BLaER1 (cell line): ENCODE measurements around the gene MYOM3.

ENCODE experiments used
- H3K27ac ChIP-seq: shearing (Covaris generic); formaldehyde crosslinking; 2 replicates; pipeline ENCODE4 v1.8.1; 2022
- H3K27me3 ChIP-seq: shearing (Covaris generic); formaldehyde crosslinking; 2 replicates; pipeline ENCODE4 v1.8.1; 2022
- H3K36me3 ChIP-seq: shearing (Covaris generic); formaldehyde crosslinking; 2 replicates; pipeline ENCODE4 v1.8.1; 2022
- H3K4me1 ChIP-seq: shearing (Covaris generic); formaldehyde crosslinking; 2 replicates; pipeline ENCODE4 v1.8.1; 2022
- H3K4me2 ChIP-seq: shearing (Covaris generic); formaldehyde crosslinking; 2 replicates; pipeline ENCODE4 v1.8.1; 2022
- H3K4me3 ChIP-seq: shearing (Covaris generic); formaldehyde crosslinking; 2 replicates; pipeline ENCODE4 v1.8.1; 2022
- H3K9ac ChIP-seq: shearing (Covaris generic); formaldehyde crosslinking; 2 replicates; pipeline ENCODE4 v1.8.1; 2022
- H3K9me3 ChIP-seq: shearing (Covaris generic); formaldehyde crosslinking; 2 replicates; pipeline ENCODE4 v1.8.1; 2022
- H4K20me1 ChIP-seq: shearing (Covaris generic); formaldehyde crosslinking; 2 replicates; pipeline ENCODE4 v1.8.1; 2022
- Cebpa-rat ChIP-seq: shearing (Covaris generic); IDR thresholded peaks from 2 replicates; pipeline ENCODE4 v1.8.1; 2022

Gene MYOM3

GRCh38 chr1:24117722-24118409 lies 5.9 kb upstream of the MYOM3 start:
- no peaks in the 10 kb centered on the region for H3K27me3 ChIP-seq
- no peaks in the 10 kb centered on the region for H3K9me3 ChIP-seq
- no peaks in the 10 kb centered on the region for H4K20me1 ChIP-seq
- peaks cover 13% of the 10 kb centered on the region for H3K4me1 ChIP-seq
- H3K4me3 ChIP-seq: no peak overlapping the region
- H3K4me2 ChIP-seq: no peak overlapping the region
- H3K9ac ChIP-seq: no peak overlapping the region
- no peak overlapping the region for H3K27ac ChIP-seq
- no peak for TF ChIP-seq Cebpa-rat
- H3K36me3 ChIP-seq: no peaks in the 10 kb centered on the region

- TF ChIP-seq Cebpa-rat: no peak
Observed at GRCh38 chr1:24117132-24117531, 5.2 kb upstream of the MYOM3 start.

GRCh38 chr1:24114753-24115152 lies 2.8 kb upstream of the MYOM3 start:
- H3K9me3 ChIP-seq: no peaks in the 10 kb centered on the region
- peaks cover 12% of the 10 kb centered on the region for H3K4me1 ChIP-seq
- H3K36me3 ChIP-seq: no peaks in the 10 kb centered on the region
- H3K9ac ChIP-seq: no peak overlapping the region
- H3K27ac ChIP-seq: no peak overlapping the region
- H3K4me2 ChIP-seq: no peak overlapping the region
- H4K20me1 ChIP-seq: no peaks in the 10 kb centered on the region
- no peak overlapping the region for H3K4me3 ChIP-seq
- no peak for TF ChIP-seq Cebpa-rat
- H3K27me3 ChIP-seq: no peaks in the 10 kb centered on the region

More at GRCh38 chr1:24117132-24117531, 5.2 kb upstream of the MYOM3 start:
- no peaks in the 10 kb centered on the region for H3K27me3 ChIP-seq
- no peaks in the 10 kb centered on the region for H4K20me1 ChIP-seq
- H3K9me3 ChIP-seq: no peaks in the 10 kb centered on the region
- H3K4me1 ChIP-seq: peaks cover 20% of the 10 kb centered on the region
- no peak overlapping the region for H3K9ac ChIP-seq
- H3K27ac ChIP-seq: no peak overlapping the region
- no peaks in the 10 kb centered on the region for H3K36me3 ChIP-seq
- H3K4me2 ChIP-seq: no peak overlapping the region
- no peak overlapping the region for H3K4me3 ChIP-seq

- no peak for TF ChIP-seq Cebpa-rat
- Histone ChIP-seq H3K4me1 (peaks cover 17% of the 10 kb centered on the region), H3K27ac (no peak overlapping the region), H3K4me3 (no peak overlapping the region), H3K9ac (no peak overlapping the region), H3K27me3 (no peaks in the 10 kb centered on the region), H3K9me3 (no peaks in the 10 kb centered on the region), H3K4me2 (no peak overlapping the region), H4K20me1 (no peaks in the 10 kb centered on the region), H3K36me3 (no peaks in the 10 kb centered on the region)
Observed at GRCh38 chr1:24113641-24114033, 1.7 kb upstream of the MYOM3 start.

- Histone ChIP-seq H3K4me3 (no peak overlapping the region), H3K4me2 (peak overlapping the region; percentile 75), H4K20me1 (no peaks in the 10 kb centered on the region), H3K36me3 (no peaks in the 10 kb centered on the region), H3K4me1 (peaks cover 23% of the 10 kb centered on the region), H3K9me3 (no peaks in the 10 kb centered on the region), H3K9ac (no peak overlapping the region), H3K27me3 (no peaks in the 10 kb centered on the region), H3K27ac (no peak overlapping the region)
- no peak for TF ChIP-seq Cebpa-rat
Observed at GRCh38 chr1:24111262-24111995, 506 bp downstream of the MYOM3 start.

- Histone ChIP-seq H3K4me1 (peaks cover 29% of the 10 kb centered on the region), H3K4me2 (no peak overlapping the region), H3K9ac (no peak overlapping the region), H3K9me3 (no peaks in the 10 kb centered on the region), H3K27me3 (no peaks in the 10 kb centered on the region), H4K20me1 (no peaks in the 10 kb centered on the region), H3K36me3 (no peaks in the 10 kb centered on the region), H3K27ac (no peak overlapping the region), H3K4me3 (no peak overlapping the region)
- TF ChIP-seq Cebpa-rat: no peak
Observed at GRCh38 chr1:24110642-24111261, 1.2 kb downstream of the MYOM3 start.

- Histone ChIP-seq H3K27me3 (no peaks in the 10 kb centered on the region), H3K4me2 (no peak overlapping the region), H3K36me3 (no peaks in the 10 kb centered on the region), H3K9ac (no peak overlapping the region), H3K9me3 (no peaks in the 10 kb centered on the region), H4K20me1 (no peaks in the 10 kb centered on the region), H3K27ac (no peak overlapping the region), H3K4me1 (peaks cover 38% of the 10 kb centered on the region), H3K4me3 (no peak overlapping the region)
- TF ChIP-seq Cebpa-rat: no peak
Observed at GRCh38 chr1:24109686-24110475, 2.1 kb downstream of the MYOM3 start.

- Histone ChIP-seq H3K9ac (no peak overlapping the region), H4K20me1 (no peaks in the 10 kb centered on the region), H3K27ac (no peak overlapping the region; the same call in 1 of the 2 replicates), H3K36me3 (no peaks in the 10 kb centered on the region), H3K4me1 (peaks cover 45% of the 10 kb centered on the region), H3K4me2 (peak overlapping the region; percentile 15; the same call in 1 of the 2 replicates), H3K27me3 (no peaks in the 10 kb centered on the region), H3K9me3 (no peaks in the 10 kb centered on the region), H3K4me3 (no peak overlapping the region)
- TF ChIP-seq Cebpa-rat: no peak
Observed at GRCh38 chr1:24109166-24109483, 2.8 kb downstream of the MYOM3 start.

- no peak overlapping the region for H3K4me3 ChIP-seq
- no peaks in the 10 kb centered on the region for H3K27me3 ChIP-seq
- no peaks in the 10 kb centered on the region for H3K9me3 ChIP-seq
- no peaks in the 10 kb centered on the region for H4K20me1 ChIP-seq
- H3K4me1 ChIP-seq: peaks cover 51% of the 10 kb centered on the region
- no peak for TF ChIP-seq Cebpa-rat
- H3K36me3 ChIP-seq: no peaks in the 10 kb centered on the region
- H3K9ac ChIP-seq: 0 out of 2 replicates have a peak overlapping the region, but pooled peaks have one; percentile 19
- H3K4me2 ChIP-seq: peak overlapping the region; percentile 15; the same call in 1 of the 2 replicates
- H3K27ac ChIP-seq: no peak overlapping the region; the same call in 1 of the 2 replicates
Observed at GRCh38 chr1:24108334-24109165, 3.4 kb downstream of the MYOM3 start.
